22Rv1 (cell line): ENCODE results near the gene HEBP1.

ENCODE experiments used
- H3K27ac ChIP-seq: fragments of 450-650 bp; 2 replicates; pipeline ENCODE4 v1.5.1; 2017
- ZFX ChIP-seq: fragments of 450-650 bp; IDR thresholded peaks from 2 replicates; pipeline ENCODE4 v1.6.1; 2017; ENCODE audit warnings: antibody characterized with exemption, borderline replicate concordance
- TF ChIP-seq, protein P1 (sequence below): fragments of 450-650 bp; IDR thresholded peaks from 2 replicates; pipeline ENCODE4 v1.5.1; 2017; ENCODE audit warnings: mild to moderate bottlenecking

Gene HEBP1

DNA sequence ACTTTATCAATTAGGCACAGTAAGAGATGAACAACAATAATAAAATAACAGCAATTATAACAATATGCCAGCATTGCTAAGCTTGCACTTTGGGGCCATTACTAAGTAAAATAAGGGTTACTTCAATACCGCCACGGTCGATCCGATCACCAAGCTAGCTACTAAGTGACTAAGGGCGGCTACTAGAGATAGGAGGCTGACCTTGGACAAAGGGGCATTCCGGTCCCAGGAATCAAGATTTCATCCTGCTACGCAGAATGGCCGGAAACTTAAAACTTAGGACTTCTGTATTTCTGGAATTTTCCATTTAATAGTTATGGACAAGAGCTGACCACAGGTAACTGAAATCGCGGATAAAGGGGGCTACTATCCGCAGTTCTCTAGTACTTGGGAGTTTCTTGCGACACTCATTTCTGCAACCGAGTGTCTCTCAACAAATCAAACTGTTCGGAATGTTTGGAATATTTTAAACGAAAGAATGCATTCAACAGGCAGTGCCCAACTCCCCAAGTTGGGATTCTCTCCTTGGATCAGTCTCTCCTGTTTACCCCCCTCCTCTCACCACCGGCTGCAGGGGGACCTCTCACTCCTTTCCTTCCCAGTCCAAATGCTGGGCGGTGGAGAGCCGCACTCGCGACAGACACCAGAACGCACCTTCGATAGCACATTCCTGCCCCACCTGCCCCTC is 650 bp downstream of the HEBP1 start:
- TF ChIP-seq ZFX = no peak
- TF ChIP-seq, protein P1, sequence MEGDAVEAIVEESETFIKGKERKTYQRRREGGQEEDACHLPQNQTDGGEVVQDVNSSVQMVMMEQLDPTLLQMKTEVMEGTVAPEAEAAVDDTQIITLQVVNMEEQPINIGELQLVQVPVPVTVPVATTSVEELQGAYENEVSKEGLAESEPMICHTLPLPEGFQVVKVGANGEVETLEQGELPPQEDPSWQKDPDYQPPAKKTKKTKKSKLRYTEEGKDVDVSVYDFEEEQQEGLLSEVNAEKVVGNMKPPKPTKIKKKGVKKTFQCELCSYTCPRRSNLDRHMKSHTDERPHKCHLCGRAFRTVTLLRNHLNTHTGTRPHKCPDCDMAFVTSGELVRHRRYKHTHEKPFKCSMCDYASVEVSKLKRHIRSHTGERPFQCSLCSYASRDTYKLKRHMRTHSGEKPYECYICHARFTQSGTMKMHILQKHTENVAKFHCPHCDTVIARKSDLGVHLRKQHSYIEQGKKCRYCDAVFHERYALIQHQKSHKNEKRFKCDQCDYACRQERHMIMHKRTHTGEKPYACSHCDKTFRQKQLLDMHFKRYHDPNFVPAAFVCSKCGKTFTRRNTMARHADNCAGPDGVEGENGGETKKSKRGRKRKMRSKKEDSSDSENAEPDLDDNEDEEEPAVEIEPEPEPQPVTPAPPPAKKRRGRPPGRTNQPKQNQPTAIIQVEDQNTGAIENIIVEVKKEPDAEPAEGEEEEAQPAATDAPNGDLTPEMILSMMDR = no peak; the same call in 1 of the 2 replicates
- peak overlapping the region; percentile 92 for H3K27ac ChIP-seq

DNA sequence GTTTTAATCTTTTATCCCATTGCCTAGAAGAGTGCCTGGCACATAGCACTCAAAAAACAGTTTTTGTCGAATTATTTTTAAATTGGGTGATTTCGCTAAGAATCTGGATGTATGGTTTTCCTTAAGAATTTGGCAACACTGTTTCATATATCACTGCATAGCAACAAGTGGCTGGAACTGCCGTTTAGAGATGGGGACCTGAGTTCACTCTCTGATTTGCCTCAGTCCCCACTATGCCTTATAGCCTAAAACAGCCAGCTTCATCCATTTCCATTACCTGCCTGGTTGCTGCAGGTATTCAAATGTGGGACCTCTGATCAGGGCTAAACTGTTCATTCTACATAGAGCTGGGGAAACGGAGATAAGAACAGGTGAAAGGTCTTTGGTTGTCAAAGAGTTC is 1.8 kb downstream of the HEBP1 start:
- no peak for TF ChIP-seq ZFX
- TF ChIP-seq, protein P1 = no peak
- no peak overlapping the region for H3K27ac ChIP-seq

DNA sequence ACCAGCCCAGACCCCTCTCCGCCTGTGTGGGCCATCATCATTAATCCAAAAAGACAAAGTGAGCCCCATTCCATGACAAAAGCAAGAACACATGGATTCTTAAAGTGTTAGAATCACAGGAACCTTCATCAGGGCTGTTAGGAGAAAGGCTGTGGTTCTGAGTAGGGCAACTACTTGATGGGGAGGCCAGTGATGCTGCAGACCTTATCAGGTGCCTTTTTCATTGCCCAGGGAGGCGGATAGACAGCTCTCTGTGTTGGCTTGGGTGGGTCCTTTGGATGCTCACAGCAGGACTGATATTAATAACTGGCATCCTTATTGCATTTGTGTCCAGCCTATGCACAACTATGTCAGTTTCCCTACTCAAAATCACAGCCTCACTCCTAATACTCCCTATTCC is 2.3 kb downstream of the HEBP1 start:
- no peak for TF ChIP-seq ZFX
- TF ChIP-seq, protein P1 = no peak
- no peak overlapping the region for H3K27ac ChIP-seq

DNA sequence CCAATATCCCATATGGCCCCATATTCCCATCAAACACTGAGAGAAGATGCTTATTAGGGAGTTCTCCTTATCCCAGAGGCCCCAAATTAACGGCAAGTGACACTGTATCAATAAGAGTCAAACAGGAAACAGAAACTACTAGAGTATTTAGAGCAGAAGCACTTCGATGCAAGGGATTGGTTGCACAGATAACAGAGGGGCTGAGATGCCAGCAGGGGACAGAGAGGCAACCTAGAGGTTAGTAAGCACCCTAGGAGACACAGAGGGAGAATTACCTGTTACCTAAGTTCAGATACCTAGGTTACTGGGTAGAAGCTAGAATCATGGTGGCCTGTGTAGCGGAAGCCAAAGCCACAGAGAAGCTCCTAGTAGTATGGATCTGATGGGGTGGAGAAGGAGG is 2.9 kb downstream of the HEBP1 start:
- no peak overlapping the region for H3K27ac ChIP-seq
- TF ChIP-seq, protein P1 = no peak
- no peak for TF ChIP-seq ZFX

DNA sequence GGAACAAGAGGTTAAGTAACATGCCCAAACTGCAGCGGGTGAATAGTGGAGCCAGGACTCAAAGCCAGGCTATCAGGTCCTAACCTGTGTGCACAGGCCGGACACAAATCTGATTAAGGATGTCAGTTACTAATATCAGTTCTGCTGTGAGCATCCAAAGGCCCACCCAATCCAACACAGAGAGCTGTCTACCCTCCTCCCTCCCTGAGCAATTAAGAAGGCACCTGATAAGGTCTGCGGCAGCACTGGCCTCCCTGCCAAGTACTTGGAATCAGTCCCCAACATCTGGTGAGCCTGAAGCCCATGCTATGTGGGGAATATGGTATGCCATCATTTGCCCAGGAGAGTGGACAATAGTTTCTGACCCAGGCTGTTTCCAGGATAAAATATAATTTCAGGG is 3.9 kb downstream of the HEBP1 start:
- no peak overlapping the region for H3K27ac ChIP-seq
- no peak for TF ChIP-seq ZFX
- TF ChIP-seq, protein P1 = no peak

DNA sequence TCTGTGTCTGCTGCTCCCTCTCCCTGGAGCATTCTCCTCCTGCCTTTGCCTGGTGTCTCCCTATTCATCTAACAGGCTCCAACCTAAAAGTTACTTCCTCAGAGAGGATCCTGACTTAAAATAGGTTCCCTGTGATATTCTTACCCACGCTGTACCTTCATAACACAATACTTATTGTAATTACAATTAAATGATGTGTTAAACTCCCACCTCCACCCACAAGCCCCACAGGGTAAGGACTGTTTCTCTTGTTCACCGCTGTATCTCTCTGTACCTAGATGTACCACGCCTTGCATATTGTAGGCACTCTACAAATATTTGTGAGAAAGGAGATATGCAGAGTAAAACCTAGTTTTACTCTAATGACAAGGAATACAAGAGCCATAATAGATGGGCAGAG is 5.0 kb downstream of the HEBP1 start:
- TF ChIP-seq, protein P1 = no peak
- TF ChIP-seq ZFX = no peak
- no peak overlapping the region for H3K27ac ChIP-seq

DNA sequence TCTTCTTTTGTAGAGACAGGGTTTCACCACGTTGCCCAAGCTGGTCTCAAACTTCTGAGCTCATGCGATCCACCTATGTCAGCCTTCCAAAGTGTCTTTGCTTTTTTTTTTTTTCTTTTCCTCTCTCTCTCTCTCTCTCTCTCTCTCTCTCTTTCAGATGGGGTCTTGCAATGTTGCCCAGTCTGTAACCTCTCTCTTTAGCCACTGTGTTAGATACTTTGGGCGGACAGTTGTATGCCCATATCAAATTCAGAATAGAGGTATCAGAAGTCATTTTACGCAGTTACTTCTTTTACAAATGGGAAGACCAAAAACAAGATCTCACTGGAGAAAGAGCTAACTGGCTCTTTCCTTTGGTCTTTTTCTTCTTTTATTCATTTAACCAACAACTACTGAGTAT is 6.7 kb downstream of the HEBP1 start:
- TF ChIP-seq ZFX = no peak
- TF ChIP-seq, protein P1 = no peak
- no peak overlapping the region for H3K27ac ChIP-seq
